CD4-positive, alpha-beta T cell treated with Interferon alpha-2 for 1 hour (primary cell): ENCODE results near the gene GGT5.
"Not testable (repeated sequence)": the region's sequence is repeated elsewhere in the genome, so short reads cannot be mapped to it uniquely, and the experiment has no call there.

Source experiments
- DNase-seq, 2 donors: peaks; one replicate each; pipeline ENCODE4 v3.0.0-alpha.2; 2020 to 2022

Gene GGT5

GRCh38 chr22:24262185-24262749, 17.4 kb upstream of the GGT5 start:
- DNase-seq, result not testable (repeated sequence)

GRCh38 chr22:24259459-24259858, 14.6 kb upstream of the GGT5 start:
- DNase-seq, result peak; percentile 71 to 74

- DNase-seq, result not testable (repeated sequence)
Observed at GRCh38 chr22:24256736-24257135, 11.9 kb upstream of the GGT5 start.

GRCh38 chr22:24256136-24256535, 11.3 kb upstream of the GGT5 start:
- DNase-seq, result not testable (repeated sequence)

- not testable (repeated sequence) for DNase-seq
Observed at GRCh38 chr22:24253126-24253525, 8.2 kb upstream of the GGT5 start.

- not testable (repeated sequence) for DNase-seq
Observed at GRCh38 chr22:24251286-24251685, 6.4 kb upstream of the GGT5 start.

- DNase-seq, result not testable (repeated sequence)
Observed at GRCh38 chr22:24249413-24249812, 4.5 kb upstream of the GGT5 start.

- DNase-seq, result not testable (repeated sequence)
Observed at GRCh38 chr22:24248611-24249010, 3.7 kb upstream of the GGT5 start.

- DNase-seq, result peak; percentile 49 to 54
Observed at GRCh38 chr22:24247564-24248344, 2.9 kb upstream of the GGT5 start.

- no peak for DNase-seq
Observed at GRCh38 chr22:24247011-24247507, 2.2 kb upstream of the GGT5 start.

- DNase-seq, result not testable (repeated sequence)
Observed at GRCh38 chr22:24245584-24246561, 991 bp upstream of the GGT5 start.

- no peak for DNase-seq
Observed at GRCh38 chr22:24244144-24244787, 616 bp downstream of the GGT5 start.

- not testable (repeated sequence) for DNase-seq
Observed at GRCh38 chr22:24243417-24243816, 1.5 kb downstream of the GGT5 start.

GRCh38 chr22:24240985-24241692, 3.7 kb downstream of the GGT5 start:
- not testable (repeated sequence) for DNase-seq

GRCh38 chr22:24240381-24240780, 4.5 kb downstream of the GGT5 start:
- DNase-seq, result no peak

GRCh38 chr22:24238101-24238694, 6.7 kb downstream of the GGT5 start:
- DNase-seq, result not testable (repeated sequence)

GRCh38 chr22:24236656-24237055, 8.2 kb downstream of the GGT5 start:
- DNase-seq, result no peak

GRCh38 chr22:24235315-24235714, 9.6 kb downstream of the GGT5 start:
- DNase-seq, result no peak

GRCh38 chr22:24233816-24234215, 11.1 kb downstream of the GGT5 start:
- no peak for DNase-seq

GRCh38 chr22:24233235-24233634, 11.6 kb downstream of the GGT5 start:
- DNase-seq, result no peak

- DNase-seq, result no peak
Observed at GRCh38 chr22:24232725-24233124, 12.2 kb downstream of the GGT5 start.
